Kidney epithelial cell (primary cell): ENCODE data around the gene CUX1. TPM values are rescaled to one million over a fixed set of nuclear protein-coding genes. Genes with fewer than 3 reads are reported as not detected.

Source experiments
- DNase-seq: peaks from one replicate; pipeline ENCODE4 v3.0.0-alpha.2; 2010; ENCODE audit warnings: low read depth
- H3K27me3 ChIP-seq: 2 replicates; pipeline ENCODE4 v1.6.0; 2011; ENCODE audit warnings: low read length; ENCODE audit not compliant: control insufficient read depth, insufficient read depth
- H3K36me3 ChIP-seq: 2 replicates; pipeline ENCODE4 v1.5.1; 2011; ENCODE audit warnings: low read length; ENCODE audit not compliant: control insufficient read depth, insufficient read depth
- H3K4me3 ChIP-seq: 2 replicates; pipeline ENCODE4 v1.5.1; 2011; ENCODE audit warnings: low read depth, mild to moderate bottlenecking, control low read depth, low read length
- total RNA-seq: library from RNA; depleted of rRNA; stranded (reverse); fragments of >200 nt; gene quantifications from 2 replicates; pipeline ENCODE4 v1.2.3, GENCODE V29; 2015
- TF ChIP-seq, protein P1 (sequence below): IDR thresholded peaks from 2 replicates; pipeline ENCODE4 v1.5.1; 2011; ENCODE audit warnings: mild to moderate bottlenecking, moderate library complexity, low read length, control low read depth, inconsistent platforms; ENCODE audit not compliant: insufficient read depth, poor library complexity, severe bottlenecking

CUX1 gene
- total RNA-seq, 1 donor from 2014 or later: 56.7 TPM

DNA sequence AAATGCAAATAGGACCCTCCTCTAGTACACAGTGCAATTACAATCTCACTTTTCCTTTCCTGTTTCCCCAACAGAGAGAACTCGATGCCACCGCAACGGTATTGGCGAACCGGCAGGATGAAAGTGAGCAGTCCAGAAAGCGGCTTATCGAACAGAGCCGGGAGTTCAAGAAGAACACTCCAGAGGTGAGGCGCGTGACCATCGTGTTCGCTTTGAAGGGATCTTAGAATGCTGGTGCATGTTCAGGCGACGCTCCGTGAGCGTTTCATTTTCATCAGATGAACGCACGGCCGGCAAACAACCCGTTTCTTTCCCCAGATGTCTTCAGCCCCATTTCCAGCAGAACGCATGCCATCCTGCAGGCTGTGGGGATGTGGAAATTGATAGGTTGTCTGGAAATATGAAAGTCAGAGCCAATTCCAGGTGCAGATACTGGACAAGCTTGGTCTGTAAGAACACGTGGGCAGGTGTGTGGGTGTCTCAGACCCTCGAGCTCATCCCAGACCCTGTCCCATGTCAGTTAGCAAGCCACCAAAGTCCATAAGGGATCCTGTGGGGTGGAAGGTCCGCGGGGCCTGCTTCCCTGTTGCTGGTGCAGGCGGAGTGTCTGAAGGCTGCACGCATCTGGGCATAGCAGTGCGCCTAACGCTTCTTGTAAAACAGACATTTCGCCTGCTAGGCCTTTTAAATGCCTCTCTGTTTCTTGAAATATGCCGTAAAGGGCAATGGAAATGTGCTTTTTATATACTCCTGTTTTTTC, 98.8 kb downstream of the CUX1 start:
- Histone ChIP-seq H3K36me3 (peaks cover 1% of the 10 kb centered on the region), H3K4me3 (no peak overlapping the region), H3K27me3 (no peaks in the 10 kb centered on the region)
- TF ChIP-seq, protein P1, sequence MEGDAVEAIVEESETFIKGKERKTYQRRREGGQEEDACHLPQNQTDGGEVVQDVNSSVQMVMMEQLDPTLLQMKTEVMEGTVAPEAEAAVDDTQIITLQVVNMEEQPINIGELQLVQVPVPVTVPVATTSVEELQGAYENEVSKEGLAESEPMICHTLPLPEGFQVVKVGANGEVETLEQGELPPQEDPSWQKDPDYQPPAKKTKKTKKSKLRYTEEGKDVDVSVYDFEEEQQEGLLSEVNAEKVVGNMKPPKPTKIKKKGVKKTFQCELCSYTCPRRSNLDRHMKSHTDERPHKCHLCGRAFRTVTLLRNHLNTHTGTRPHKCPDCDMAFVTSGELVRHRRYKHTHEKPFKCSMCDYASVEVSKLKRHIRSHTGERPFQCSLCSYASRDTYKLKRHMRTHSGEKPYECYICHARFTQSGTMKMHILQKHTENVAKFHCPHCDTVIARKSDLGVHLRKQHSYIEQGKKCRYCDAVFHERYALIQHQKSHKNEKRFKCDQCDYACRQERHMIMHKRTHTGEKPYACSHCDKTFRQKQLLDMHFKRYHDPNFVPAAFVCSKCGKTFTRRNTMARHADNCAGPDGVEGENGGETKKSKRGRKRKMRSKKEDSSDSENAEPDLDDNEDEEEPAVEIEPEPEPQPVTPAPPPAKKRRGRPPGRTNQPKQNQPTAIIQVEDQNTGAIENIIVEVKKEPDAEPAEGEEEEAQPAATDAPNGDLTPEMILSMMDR: no peak
- no peak for DNase-seq

DNA sequence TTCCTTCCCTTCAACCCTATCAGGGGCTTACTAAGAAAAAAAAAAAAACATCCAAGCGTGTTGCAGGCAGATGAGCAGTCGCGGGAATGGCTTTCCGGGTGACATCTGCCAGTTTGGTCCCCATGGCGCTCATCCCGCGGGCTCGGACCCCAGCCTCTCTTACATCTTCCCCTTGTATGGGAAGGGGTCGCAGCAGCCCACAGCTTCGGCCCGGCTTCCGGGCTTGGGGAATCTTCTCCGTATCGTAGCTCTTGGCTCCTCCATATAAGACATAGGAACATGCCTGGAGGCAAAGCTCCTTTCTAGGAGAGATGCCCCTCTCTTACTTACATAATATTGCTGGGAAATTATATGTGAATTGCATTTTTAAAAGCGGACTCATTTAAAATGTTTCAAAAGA, 99.5 kb downstream of the CUX1 start:
- DNase-seq: no peak
- H3K27me3 ChIP-seq: no peaks in the 10 kb centered on the region
- no peak overlapping the region for H3K4me3 ChIP-seq
- TF ChIP-seq, protein P1: no peak
- H3K36me3 ChIP-seq: peaks cover 1% of the 10 kb centered on the region

DNA sequence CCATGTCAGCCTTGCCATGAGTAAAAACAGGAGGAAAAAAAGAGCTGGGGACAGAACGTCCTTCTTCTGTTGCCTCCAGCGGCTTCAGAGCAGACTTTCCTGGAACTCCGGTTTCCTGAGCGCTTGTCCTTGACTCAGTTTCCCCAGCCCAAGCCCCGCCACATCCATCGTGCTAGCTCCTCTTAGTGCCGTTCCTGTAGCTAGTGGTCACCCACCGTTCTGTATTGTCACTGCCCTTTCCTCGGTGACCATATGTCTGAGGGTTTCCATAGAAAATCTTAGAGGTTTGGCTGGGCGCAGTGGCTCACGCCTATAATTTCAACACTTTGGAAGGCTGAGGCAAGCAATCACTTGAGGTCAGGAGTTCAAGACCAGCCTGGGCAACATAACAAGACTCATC, 100.1 kb downstream of the CUX1 start:
- no peak overlapping the region for H3K4me3 ChIP-seq
- TF ChIP-seq, protein P1: no peak
- H3K27me3 ChIP-seq: no peaks in the 10 kb centered on the region
- DNase-seq: no peak
- H3K36me3 ChIP-seq: peaks cover 1% of the 10 kb centered on the region

DNA sequence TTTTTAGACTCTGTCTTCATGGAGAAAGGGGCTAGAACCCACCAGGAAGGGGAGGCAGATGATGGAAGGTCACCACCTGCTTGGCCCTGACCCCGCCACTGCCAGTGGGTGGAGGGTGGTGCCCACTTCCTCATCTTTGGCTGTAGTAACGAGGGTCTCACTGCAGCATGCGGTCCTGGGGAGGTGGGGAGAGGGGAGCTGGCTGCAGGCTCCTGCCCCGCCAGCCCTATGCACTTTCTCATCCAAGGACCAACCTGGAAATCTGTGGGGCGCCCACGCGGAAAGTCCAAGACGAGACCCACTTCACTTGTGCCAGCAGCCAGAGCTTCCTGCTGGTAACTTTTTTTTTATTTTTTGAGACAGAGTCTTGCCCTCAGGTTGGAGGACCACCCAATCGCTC, 101.0 kb downstream of the CUX1 start:
- DNase-seq: no peak
- Histone ChIP-seq H3K4me3 (no peak overlapping the region), H3K27me3 (no peaks in the 10 kb centered on the region), H3K36me3 (peaks cover 1% of the 10 kb centered on the region)
- TF ChIP-seq, protein P1: no peak

DNA sequence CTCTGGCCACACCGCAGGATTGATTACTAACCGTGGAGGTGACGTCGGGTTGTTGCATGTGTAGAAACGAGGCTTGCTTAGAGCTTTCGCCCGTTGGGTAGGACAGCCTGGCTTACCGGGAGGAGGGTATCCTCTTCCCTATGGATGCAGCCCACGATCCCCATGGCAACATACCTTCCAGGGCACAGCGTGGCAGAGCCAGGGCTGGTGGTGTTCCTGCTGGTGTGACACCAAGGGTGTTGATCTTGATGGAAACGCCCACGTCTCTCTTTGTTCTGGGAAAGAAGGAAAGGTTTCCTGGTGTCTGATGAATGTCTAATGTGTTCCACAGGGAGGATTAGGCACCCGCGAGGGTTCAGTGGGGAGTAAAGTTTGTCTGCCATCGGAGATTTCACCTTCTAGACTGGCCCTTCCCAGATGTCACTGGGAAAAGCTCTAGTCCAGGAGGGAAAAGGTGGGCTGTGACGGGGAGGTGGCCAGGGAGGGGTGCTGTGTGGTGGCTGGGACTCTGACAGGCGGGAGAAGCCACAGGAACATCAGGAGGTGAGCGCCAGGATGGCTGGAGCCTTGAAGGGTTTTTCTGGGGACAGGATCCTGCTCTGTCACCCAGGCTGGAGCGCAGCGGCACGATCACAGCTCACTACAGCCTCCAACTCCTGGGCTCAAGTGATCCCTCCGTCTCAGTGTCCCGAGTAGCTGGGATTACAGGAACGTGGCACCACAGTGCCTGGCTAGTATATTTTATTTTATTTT, 102.1 kb downstream of the CUX1 start:
- H3K27me3 ChIP-seq: no peaks in the 10 kb centered on the region

More for the DNA sequence above, 102.1 kb downstream of the CUX1 start:
- H3K36me3 ChIP-seq: peaks cover 1% of the 10 kb centered on the region
- TF ChIP-seq, protein P1: no peak
- no peak for DNase-seq
- H3K4me3 ChIP-seq: no peak overlapping the region
